Heart left ventricle (tissue), 13 donors: Measurements from ENCODE around the gene ACP7.

ENCODE experiments used
- CTCF ChIP-seq, 12 donors: fragments of 200-600 bp; sonication (generic) in 4 of 12; IDR thresholded peaks; one replicate each; pipeline versions ENCODE4 v1.5.0 to v1.8.0; 2018 to 2022; ENCODE audit warnings: antibody characterized with exemption in 12 of 12, mild to moderate bottlenecking in 5 of 12
- POLR2A ChIP-seq, 2 donors: fragments of 450-650 bp; IDR thresholded peaks; one replicate each; pipeline ENCODE4 v1.6.1; 2017; ENCODE audit warnings: antibody characterized with exemption in 2 of 2, mild to moderate bottlenecking in 2 of 2, moderate library complexity in 2 of 2
- donor health status: ischemic (EF 13 %, LVEDD 7.1; RV severe dilation, severe dysfunction).
- donor health status: DM: no; HTN: yes; CAD: no.
- donor health status: DM: no; HTN: no; CAD: no.
- donor health status: ischemic (EF 25% LVEDD 6.9; RV normal size, moderate dysfunction).
- donor health status: ischemic (EF 25% LVEDD 5.7; RV mildly dilated, moderate dysfunction).
- donor health status: ischemic (EF 35%, LVEDD 5.7; RV mildly dilated, moderate dysfunction).
- donor health status: nonischemic (EF 11% LVEDD 7.7; RV severe dilation, severe dysfunction).
- donor health status: DM: yes; HTN: yes; CAD: no.
- donor health status: PGD.
- donor health status: ischemic (EF 29% LVEDD 5.4; RV normal size, mild dysfunction).
- donor health status: nonischemic (EF 23%, LVEDD 6.1; RV moderate dilation, normal function).

GRCh38 chr19:39157997-39158389, 73.8 kb downstream of the ACP7 start:
- TF ChIP-seq CTCF (IDR thresholded peaks at IDR 0.05) = no peak
- no peak for TF ChIP-seq POLR2A (IDR thresholded peaks at IDR 0.05)
